Measurements from ENCODE around the gene MEIOSIN.
"Not testable (repeated sequence)": the region's sequence is repeated elsewhere in the genome, so short reads cannot be mapped to it uniquely, and the experiment has no call there.

The MEIOSIN gene, protein sequence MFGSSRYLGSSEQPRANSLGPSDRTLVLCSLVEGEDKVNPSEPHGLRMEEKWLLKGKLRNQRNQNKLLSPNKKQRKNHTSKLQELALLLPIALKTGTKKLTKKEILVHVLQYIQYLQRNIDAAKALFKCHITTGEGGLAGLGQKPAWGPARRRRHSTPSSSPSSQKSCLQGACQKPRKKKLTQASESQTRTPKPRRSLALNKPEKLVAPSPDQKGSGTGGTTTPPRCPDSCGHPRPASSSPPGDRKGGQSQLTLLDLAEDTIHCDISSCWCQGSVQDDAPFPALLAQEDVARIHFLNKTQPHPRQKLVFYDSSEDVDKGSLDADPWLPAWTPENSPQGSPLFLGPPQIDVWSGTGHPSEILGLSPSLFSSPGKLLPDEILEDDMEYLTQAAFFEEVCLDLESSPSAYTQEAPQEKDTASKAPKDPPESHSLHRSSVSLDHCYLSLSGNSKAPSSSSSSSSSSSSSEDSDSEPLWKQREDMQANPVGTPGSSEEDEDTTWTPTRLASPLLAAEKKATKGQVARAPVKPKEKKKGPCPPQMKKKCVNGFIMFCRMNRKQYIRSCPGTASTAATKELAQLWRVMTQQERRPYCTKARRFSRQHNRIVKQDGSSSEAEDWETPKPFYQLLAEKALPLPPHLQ

DNA sequence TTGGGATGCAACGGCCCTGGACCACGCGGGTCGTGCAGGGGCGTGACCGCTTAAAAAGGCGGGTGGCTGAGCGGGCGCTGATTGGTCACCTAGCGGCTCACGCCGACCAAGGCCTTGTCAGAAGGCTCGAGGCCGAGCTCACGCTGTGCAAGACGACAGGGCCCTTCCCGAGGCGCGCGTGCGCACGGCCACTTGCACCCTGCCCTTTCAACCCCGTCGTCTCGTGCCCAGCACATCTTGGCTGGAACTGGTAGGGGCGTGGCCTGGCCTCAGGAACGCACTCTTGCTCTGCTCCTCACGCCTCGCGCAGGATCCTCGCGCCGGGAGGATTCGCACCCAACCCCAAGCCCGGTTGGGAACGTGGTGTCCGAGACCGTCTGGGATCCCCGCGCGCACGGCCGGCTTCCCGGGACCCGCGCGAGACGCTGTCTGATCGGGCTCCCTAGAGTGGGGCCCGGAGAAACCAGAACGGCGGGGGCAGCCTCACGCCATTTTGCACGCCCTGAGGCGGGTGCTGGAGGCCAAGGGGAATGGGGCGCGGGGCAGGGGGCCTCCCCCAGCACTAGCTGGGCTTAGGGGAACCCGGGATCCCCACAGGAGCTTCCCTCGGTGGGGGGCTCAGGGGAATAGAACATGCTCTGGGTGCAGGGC lies at the start of gene MEIOSIN:
Gene MEIOSIN (plus strand): TSS at position 280 of the 651 bp plus-strand sequence. CDS start 1,938 bp downstream, outside the sequence.
- no peaks in the 10 kb centered on the region for H3K27me3 ChIP-seq (ENCODE audit: control insufficient read depth, insufficient read depth, low read length)
- H3K4me1 ChIP-seq (ENCODE audit: control insufficient read depth, insufficient read depth, low read length), result peaks cover 14% of the 10 kb centered on the region
- no peak within 1 kb of the TSS for H3K9ac ChIP-seq (ENCODE audit: low read length)
- H3K36me3 ChIP-seq (ENCODE audit: control insufficient read depth, insufficient read depth, low read length), result no peaks in the 10 kb centered on the region
- H3K9me3 ChIP-seq (ENCODE audit: control insufficient read depth, low read length), result no peaks in the 10 kb centered on the region
- no peak within 1 kb of the TSS for H3K4me3 ChIP-seq (ENCODE audit: low read length)

DNA sequence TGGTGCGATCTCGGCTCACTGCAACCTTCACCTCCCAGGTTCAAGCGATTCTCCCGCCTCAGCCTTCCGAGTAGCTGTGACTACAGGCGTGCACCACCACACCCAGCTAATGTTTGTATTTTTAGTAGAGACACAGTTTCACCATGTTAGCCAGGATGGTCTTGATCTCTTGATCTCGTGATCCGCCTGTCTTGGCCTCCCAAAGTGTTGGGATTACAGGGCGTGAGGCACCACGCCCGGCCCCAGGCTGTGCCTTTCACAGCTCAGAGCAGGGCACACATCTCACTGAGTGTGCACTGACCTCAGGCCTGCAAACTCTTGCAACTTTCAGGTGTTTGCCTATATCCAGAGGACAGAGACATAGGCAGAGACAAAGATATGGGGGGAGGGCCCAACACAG lies 48.2 kb upstream of the MEIOSIN start:
- Histone ChIP-seq H3K4me1 (ENCODE audit: control insufficient read depth, insufficient read depth, low read length) (peaks cover 16% of the 10 kb centered on the region), H3K36me3 (ENCODE audit: control insufficient read depth, insufficient read depth, low read length) (peaks cover 13% of the 10 kb centered on the region)
- H3K4me3 ChIP-seq (ENCODE audit: low read length); H3K9me3 ChIP-seq (ENCODE audit: control insufficient read depth, low read length); H3K9ac ChIP-seq (ENCODE audit: low read length); H3K27me3 ChIP-seq (ENCODE audit: control insufficient read depth, insufficient read depth, low read length): not testable (repeated sequence)

DNA sequence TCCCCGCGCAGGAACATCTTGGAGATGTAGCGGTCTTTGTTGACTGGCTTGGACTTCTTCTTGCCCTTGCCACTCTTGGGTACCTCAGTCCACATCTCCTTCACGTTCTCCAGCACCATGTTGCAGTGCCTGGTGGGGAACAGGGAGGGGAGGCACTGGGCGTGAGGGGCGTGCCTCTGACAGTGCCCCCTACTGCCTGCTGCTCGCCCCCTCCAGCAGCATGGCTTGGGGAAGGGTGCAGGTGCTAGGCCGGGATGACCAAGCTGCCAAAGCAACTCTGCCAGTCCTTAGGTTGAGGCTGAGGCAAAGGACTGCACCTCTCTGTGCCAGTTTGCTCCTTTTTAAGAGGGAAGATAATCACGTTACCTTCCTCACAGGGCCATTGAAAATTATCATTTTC lies 45.6 kb upstream of the MEIOSIN start:
- Histone ChIP-seq H3K9ac (ENCODE audit: low read length) (no peak overlapping the region), H3K27me3 (ENCODE audit: control insufficient read depth, insufficient read depth, low read length) (no peaks in the 10 kb centered on the region), H3K4me3 (ENCODE audit: low read length) (no peak overlapping the region), H3K36me3 (ENCODE audit: control insufficient read depth, insufficient read depth, low read length) (peaks cover 13% of the 10 kb centered on the region), H3K9me3 (ENCODE audit: control insufficient read depth, low read length) (no peaks in the 10 kb centered on the region), H3K4me1 (ENCODE audit: control insufficient read depth, insufficient read depth, low read length) (peaks cover 9% of the 10 kb centered on the region)

DNA sequence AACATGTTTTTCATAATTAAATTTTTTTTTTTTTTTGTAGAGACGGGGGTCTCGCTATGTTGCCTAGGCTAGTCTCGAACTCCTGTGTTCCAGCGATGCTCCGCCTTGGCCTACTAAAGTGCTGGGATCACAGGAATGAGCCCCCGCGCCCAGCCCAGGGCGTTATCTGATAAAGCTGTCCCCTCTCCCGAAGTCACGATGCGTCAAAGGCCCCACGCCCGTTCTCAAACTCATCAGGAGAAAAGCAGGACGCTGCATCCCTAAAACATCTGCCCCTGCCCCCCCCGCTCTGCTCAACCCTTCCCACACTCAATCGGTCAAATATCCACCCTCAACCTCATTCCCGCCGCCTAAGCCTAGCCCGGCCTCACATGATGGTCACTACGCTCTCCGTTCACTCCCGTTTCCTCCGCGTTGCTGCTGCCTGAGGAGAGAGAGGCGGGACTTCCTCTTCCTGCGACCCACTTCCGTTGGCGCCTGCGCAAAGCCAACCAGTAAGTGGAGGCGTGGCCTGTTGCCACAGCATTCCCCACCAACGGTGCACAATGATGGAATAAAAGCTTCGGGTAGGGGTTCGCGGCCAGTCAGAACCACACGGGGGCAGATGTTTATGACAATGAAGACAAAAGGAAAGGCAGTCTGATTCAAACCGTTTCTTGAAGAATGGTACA lies 41.6 kb upstream of the MEIOSIN start, which contains the start of gene SNRPD2:
Gene SNRPD2 (minus strand): TSS at position 438 of the 671 bp plus-strand sequence. CDS start 65 bp downstream, at position 373.
- peak within 1 kb of the TSS; percentile 76 for H3K9ac ChIP-seq (ENCODE audit: low read length)
- peaks cover 13% of the 10 kb centered on the region for H3K36me3 ChIP-seq (ENCODE audit: control insufficient read depth, insufficient read depth, low read length)
- H3K9me3 ChIP-seq (ENCODE audit: control insufficient read depth, low read length), result no peaks in the 10 kb centered on the region
- H3K27me3 ChIP-seq (ENCODE audit: control insufficient read depth, insufficient read depth, low read length), result no peaks in the 10 kb centered on the region
- H3K4me3 ChIP-seq (ENCODE audit: low read length), result peak within 1 kb of the TSS; percentile 48
- H3K4me1 ChIP-seq (ENCODE audit: control insufficient read depth, insufficient read depth, low read length), result peaks cover 13% of the 10 kb centered on the region

DNA sequence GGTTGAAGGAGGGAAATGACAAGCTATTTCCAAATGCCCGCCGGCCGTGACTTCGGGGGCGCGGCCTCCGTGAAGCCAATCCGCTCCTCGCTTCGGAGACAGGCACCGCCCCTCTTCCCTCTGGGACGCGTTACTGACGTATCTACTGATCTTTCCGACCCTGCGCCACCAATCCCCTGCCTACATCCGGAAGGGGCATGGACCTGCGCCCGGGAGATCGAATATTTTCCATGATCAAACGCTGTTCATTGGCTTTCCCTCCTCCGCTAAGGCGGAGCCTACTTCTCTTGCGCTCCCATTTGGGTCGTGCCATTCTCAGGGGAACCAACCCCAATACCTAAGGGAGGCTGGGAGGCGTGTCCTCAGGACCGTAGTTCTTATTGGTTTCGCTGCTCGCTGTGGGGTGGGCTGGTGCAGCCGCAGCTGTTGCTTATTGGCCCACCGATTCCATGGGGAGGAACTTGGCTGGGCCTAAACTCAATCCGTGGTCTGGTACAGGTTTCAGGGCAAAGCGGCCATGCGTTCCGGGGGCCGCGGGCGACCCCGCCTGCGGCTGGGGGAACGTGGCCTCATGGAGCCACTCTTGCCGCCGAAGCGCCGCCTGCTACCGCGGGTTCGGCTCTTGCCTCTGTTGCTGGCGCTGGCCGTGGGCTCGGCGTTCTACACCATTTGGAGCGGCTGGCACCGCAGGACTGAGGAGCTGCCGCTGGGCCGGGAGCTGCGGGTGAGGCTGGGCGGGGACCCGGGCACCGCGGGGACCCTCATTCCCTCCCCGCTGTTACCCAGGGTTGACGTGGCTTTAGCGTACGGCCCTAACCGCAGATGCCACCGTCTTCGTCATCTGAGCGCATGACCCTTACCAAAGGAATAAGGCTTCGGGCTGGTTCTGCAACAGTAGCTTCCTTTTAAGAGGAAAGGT lies 40.8 kb upstream of the MEIOSIN start, which contains the start of gene QPCTL:
Gene QPCTL (plus strand): TSS at position 480 of the 919 bp plus-strand sequence. CDS start 38 bp downstream, at position 518.
- H3K9ac ChIP-seq (ENCODE audit: low read length), result peak within 1 kb of the TSS; percentile 76
- H3K27me3 ChIP-seq (ENCODE audit: control insufficient read depth, insufficient read depth, low read length), result no peaks in the 10 kb centered on the region
- peaks cover 9% of the 10 kb centered on the region for H3K36me3 ChIP-seq (ENCODE audit: control insufficient read depth, insufficient read depth, low read length)
- peaks cover 13% of the 10 kb centered on the region for H3K4me1 ChIP-seq (ENCODE audit: control insufficient read depth, insufficient read depth, low read length)
- peak within 1 kb of the TSS; percentile 48 for H3K4me3 ChIP-seq (ENCODE audit: low read length)
- H3K9me3 ChIP-seq (ENCODE audit: control insufficient read depth, low read length), result no peaks in the 10 kb centered on the region

DNA sequence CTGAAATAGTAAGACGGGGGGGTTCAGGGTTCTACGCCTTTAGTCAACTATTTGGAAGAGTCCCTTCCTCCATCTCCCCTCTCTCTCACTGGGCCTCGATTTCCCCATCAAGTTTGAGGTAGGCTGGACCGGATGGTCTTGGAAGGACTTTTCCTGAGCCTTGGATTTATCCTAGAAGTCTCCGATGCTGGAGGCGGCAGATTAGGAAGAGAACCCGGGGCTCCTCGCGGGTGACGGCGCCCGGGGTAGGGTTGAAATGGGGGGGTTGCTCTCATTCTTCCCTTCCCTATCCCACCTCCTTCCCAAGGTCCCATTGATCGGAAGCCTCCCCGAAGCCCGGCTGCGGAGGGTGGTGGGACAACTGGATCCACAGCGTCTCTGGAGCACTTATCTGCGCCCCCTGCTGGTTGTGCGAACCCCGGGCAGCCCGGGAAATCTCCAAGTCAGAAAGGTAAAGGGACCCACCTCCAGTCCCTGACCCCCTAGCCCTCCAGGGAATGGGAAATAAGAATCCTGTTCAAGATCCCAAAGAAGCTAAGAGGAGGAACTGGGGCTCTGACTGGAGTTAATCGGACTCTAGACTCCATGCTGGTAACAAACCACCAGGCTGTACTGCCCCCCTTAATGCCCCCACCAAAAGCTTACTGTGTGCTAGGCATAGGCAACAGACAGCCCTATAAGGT lies 40.0 kb upstream of the MEIOSIN start:
- Histone ChIP-seq H3K4me1 (ENCODE audit: control insufficient read depth, insufficient read depth, low read length) (peaks cover 13% of the 10 kb centered on the region), H3K9ac (ENCODE audit: low read length) (peak overlapping the region; percentile 76), H3K9me3 (ENCODE audit: control insufficient read depth, low read length) (no peaks in the 10 kb centered on the region), H3K36me3 (ENCODE audit: control insufficient read depth, insufficient read depth, low read length) (peaks cover under 1% of the 10 kb centered on the region), H3K4me3 (ENCODE audit: low read length) (peak overlapping the region; percentile 48), H3K27me3 (ENCODE audit: control insufficient read depth, insufficient read depth, low read length) (no peaks in the 10 kb centered on the region)

DNA sequence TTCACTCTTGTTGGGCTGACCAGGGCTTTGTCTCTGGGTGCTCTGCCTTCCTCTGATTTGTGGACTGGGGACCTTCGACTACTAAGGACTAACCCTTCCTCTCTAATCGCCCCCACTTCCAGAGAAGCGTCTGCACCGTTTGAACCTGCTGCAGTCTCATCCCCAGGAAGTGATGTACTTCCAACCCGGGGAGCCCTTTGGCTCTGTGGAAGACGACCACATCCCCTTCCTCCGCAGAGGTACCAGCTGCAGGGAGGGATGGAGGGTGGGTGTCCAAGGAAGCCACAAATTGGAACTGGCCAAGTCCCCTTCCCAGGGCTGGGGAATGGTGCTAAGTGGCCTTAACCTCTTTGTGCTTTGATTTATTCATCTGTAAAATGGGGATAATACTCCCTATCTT lies 31.6 kb upstream of the MEIOSIN start:
- H3K4me1 ChIP-seq (ENCODE audit: control insufficient read depth, insufficient read depth, low read length), result no peaks in the 10 kb centered on the region
- H3K9ac ChIP-seq (ENCODE audit: low read length), result no peak overlapping the region
- no peaks in the 10 kb centered on the region for H3K27me3 ChIP-seq (ENCODE audit: control insufficient read depth, insufficient read depth, low read length)
- no peaks in the 10 kb centered on the region for H3K9me3 ChIP-seq (ENCODE audit: control insufficient read depth, low read length)
- H3K4me3 ChIP-seq (ENCODE audit: low read length), result no peak overlapping the region
- H3K36me3 ChIP-seq (ENCODE audit: control insufficient read depth, insufficient read depth, low read length), result no peaks in the 10 kb centered on the region

DNA sequence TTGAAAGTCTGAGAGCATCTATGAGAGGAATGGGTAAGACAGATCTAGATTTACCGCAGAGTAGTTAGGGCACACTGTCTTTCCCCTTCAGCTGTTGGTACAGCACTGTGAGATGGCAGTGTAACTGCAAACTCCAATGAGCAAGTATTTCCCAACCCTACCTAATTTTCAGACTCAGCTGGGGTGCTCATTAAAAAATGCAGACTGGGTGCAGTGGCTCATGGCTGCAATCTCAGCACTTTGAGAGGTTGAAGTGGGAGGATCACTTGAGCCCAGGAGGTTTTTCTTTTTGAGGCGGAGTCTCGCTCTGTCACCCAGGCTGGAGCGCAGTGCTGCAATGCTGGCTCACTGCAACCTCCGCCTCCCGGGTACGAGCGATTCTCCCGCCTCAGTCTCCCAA lies 28.1 kb upstream of the MEIOSIN start:
- Histone ChIP-seq H3K36me3 (ENCODE audit: control insufficient read depth, insufficient read depth, low read length) (no peaks in the 10 kb centered on the region), H3K9ac (ENCODE audit: low read length) (no peak overlapping the region), H3K4me3 (ENCODE audit: low read length) (no peak overlapping the region), H3K4me1 (ENCODE audit: control insufficient read depth, insufficient read depth, low read length) (no peaks in the 10 kb centered on the region), H3K9me3 (ENCODE audit: control insufficient read depth, low read length) (no peaks in the 10 kb centered on the region), H3K27me3 (ENCODE audit: control insufficient read depth, insufficient read depth, low read length) (no peaks in the 10 kb centered on the region)

DNA sequence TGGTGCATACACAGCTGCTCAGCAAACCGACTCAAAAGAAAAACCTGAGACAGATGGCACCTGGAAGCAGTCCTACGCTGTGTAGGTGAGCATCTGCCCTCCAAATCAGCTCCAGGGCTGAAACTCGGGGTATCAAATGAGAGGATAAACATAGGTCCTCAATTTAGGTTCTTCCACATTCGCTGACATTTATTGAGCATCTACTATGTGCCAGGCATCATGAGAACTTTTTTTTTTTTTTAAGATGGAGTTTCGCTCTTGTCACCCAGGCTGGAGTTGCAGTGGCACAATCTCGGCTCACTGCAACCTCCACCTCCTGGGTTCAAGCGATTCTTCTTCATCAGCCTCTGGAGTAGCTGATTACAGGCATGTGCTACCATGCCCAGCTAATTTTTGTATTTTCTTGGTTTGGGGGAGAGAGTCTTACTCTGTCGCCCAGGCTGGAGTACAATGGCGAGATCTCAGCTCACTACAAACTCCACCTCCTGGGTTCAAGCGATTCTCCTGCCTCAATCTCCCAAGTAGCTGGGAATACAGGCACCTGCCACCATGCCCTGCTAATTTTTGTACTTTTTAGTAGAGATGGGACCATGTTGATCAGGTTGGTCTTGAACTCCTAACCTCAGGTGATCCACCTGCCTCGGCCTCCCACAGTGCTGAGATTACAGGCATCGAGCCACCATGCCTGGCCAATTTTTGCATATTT lies 27.4 kb upstream of the MEIOSIN start:
- Histone ChIP-seq H3K4me3 (ENCODE audit: low read length) (no peak overlapping the region), H3K36me3 (ENCODE audit: control insufficient read depth, insufficient read depth, low read length) (no peaks in the 10 kb centered on the region), H3K27me3 (ENCODE audit: control insufficient read depth, insufficient read depth, low read length) (no peaks in the 10 kb centered on the region), H3K9ac (ENCODE audit: low read length) (no peak overlapping the region), H3K4me1 (ENCODE audit: control insufficient read depth, insufficient read depth, low read length) (no peaks in the 10 kb centered on the region), H3K9me3 (ENCODE audit: control insufficient read depth, low read length) (no peaks in the 10 kb centered on the region)

DNA sequence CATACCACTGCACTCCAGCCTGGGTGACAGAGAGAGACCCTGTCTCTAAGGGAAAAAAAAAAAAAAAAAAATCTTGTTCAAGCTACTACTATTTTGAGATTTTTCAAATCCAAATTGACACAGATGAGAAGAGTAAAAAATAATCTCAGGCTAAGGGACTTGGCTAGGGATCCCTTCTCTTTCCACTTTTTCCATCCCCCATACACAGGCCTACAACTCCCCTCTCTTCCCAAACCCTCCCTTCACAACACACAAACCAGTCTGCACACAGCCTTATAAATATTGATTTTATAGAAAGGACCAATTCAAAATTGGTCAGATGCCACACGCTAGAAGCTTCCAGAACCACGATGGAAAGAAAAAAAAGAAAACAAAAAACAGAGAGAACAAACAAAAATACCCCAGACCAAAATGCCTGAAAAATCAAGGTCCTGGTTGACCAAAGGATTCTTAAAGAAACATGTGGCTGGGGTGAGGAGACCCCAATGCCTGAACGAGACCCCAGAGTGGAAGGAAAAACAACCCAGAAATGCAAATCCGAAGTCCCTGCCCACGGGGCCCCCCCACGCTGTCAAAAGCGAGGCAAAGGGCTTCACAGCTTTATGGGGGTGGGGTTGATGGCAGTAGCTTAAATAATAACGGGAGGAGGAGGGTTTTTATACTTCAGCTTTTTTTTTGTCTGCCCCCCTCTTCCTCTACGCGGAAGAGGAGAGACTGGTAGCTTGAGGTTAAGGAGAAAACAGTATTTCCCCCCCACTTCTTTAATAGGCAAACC lies 22.7 kb upstream of the MEIOSIN start:
- H3K9me3 ChIP-seq (ENCODE audit: control insufficient read depth, low read length), result no peaks in the 10 kb centered on the region
- no peaks in the 10 kb centered on the region for H3K27me3 ChIP-seq (ENCODE audit: control insufficient read depth, insufficient read depth, low read length)
- H3K9ac ChIP-seq (ENCODE audit: low read length), result no peak overlapping the region
- H3K4me1 ChIP-seq (ENCODE audit: control insufficient read depth, insufficient read depth, low read length), result no peaks in the 10 kb centered on the region
- no peaks in the 10 kb centered on the region for H3K36me3 ChIP-seq (ENCODE audit: control insufficient read depth, insufficient read depth, low read length)
- H3K4me3 ChIP-seq (ENCODE audit: low read length), result no peak overlapping the region

Data from mucosa of stomach (tissue), 1 donor.